Parathyroid adenoma (tissue), 2 donors: Measurements from ENCODE around the gene RND3.

Experiments used
- H2AFZ ChIP-seq: fragments of 300-600 bp; sonication (generic); one replicate; pipeline ENCODE4 v1.7.0; 2017; ENCODE audit warnings: antibody characterized with exemption, mild to moderate bottlenecking
- H3K27ac ChIP-seq: fragments of 300-600 bp; sonication (generic); one replicate; pipeline ENCODE4 v1.7.0; 2017
- H3K27me3 ChIP-seq: fragments of 300-600 bp; sonication (generic); one replicate; pipeline ENCODE4 v1.7.0; 2017; ENCODE audit warnings: low read length; ENCODE audit not compliant: control insufficient read depth, insufficient read depth
- H3K36me3 ChIP-seq: fragments of 300-600 bp; sonication (generic); one replicate; pipeline ENCODE4 v1.7.0; 2017; ENCODE audit warnings: low read length; ENCODE audit not compliant: control insufficient read depth, insufficient read depth
- H3K4me1 ChIP-seq: fragments of 300-600 bp; sonication (generic); one replicate; pipeline ENCODE4 v1.7.0; 2017; ENCODE audit warnings: control low read depth
- H3K4me2 ChIP-seq: fragments of 300-600 bp; sonication (generic); one replicate; pipeline ENCODE4 v1.7.0; 2017; ENCODE audit warnings: low read length
- H3K4me3 ChIP-seq: fragments of 300-600 bp; sonication (generic); one replicate; pipeline ENCODE4 v1.7.0; 2017; ENCODE audit warnings: low read depth, low read length
- H3K79me2 ChIP-seq: fragments of 300-600 bp; sonication (generic); one replicate; pipeline ENCODE4 v1.7.0; 2017; ENCODE audit warnings: control low read depth
- H3K9ac ChIP-seq: fragments of 300-600 bp; sonication (generic); one replicate; pipeline ENCODE4 v1.7.0; 2017; ENCODE audit warnings: mild to moderate bottlenecking
- H3K9me3 ChIP-seq: fragments of 300-600 bp; sonication (generic); one replicate; pipeline ENCODE4 v1.7.0; 2017; ENCODE audit warnings: low read length; ENCODE audit not compliant: control insufficient read depth
- CTCF ChIP-seq: fragments of 300-600 bp; sonication (generic); IDR thresholded peaks from one replicate; pipeline ENCODE4 v1.7.0; 2017; ENCODE audit warnings: antibody characterized with exemption, mild to moderate bottlenecking
- donor health status: primary hyperparathyroidism.

RND3 gene

GRCh38 chr2:150484461-150485021 is 2.9 kb downstream of the RND3 start:
- H3K79me2 ChIP-seq, result no peaks in the 10 kb centered on the region
- H3K4me3 ChIP-seq, result peak overlapping the region; percentile 70
- H3K36me3 ChIP-seq, result no peaks in the 10 kb centered on the region
- H3K4me1 ChIP-seq, result no peaks in the 10 kb centered on the region
- no peaks in the 10 kb centered on the region for H3K9me3 ChIP-seq
- H3K9ac ChIP-seq, result no peak overlapping the region
- no peak for TF ChIP-seq CTCF
- peak overlapping the region; percentile 87 for H2AFZ ChIP-seq
- H3K27me3 ChIP-seq, result no peaks in the 10 kb centered on the region
- no peak overlapping the region for H3K27ac ChIP-seq
- no peak overlapping the region for H3K4me2 ChIP-seq

DNA sequence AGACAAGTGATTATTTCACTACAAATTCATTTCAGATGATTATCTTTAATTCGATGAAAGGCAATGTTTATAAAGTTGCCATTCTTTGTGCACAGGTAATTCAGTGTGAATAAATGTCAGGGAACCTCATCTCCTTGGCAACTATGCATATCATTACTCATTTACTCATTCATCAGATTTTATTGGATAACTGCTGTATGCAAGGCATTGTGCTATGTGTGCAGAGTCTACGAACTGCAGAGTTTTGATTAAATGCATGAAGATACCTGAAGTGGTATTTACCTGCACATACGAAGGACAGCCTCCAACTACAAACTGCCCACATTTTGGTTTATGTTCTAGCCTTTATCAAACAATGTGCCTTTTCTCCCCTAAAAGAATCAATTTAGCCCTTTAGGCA is 3.5 kb downstream of the RND3 start:
- H3K27me3 ChIP-seq, result no peaks in the 10 kb centered on the region
- H3K4me2 ChIP-seq, result no peak overlapping the region
- H3K4me1 ChIP-seq, result no peaks in the 10 kb centered on the region
- H3K9ac ChIP-seq, result no peak overlapping the region
- H3K79me2 ChIP-seq, result no peaks in the 10 kb centered on the region
- no peak overlapping the region for H3K4me3 ChIP-seq
- H3K9me3 ChIP-seq, result no peaks in the 10 kb centered on the region
- H3K27ac ChIP-seq, result no peak overlapping the region
- no peaks in the 10 kb centered on the region for H3K36me3 ChIP-seq
- H2AFZ ChIP-seq, result no peak overlapping the region
- TF ChIP-seq CTCF, result no peak

DNA sequence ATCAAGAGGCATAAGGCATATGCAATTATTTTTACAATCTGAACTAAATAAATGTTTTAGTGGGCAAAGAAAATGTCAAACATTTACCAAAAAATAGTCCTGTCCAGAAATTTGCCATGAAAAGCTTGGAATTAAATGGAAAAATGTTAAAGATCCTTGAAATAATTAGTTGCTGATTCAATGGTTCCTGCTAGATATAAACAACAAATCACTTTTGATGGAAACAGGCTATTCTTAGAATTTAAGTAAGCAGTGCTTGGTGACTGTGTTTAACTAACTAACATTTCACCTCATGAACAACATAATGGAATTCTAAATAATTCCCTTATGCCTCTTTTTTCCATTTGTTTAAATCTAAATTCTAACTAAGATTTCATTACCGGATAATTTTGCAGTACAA is 3.9 kb downstream of the RND3 start:
- Histone ChIP-seq H3K9me3 (no peaks in the 10 kb centered on the region), H3K36me3 (no peaks in the 10 kb centered on the region), H3K27me3 (no peaks in the 10 kb centered on the region), H3K4me2 (no peak overlapping the region), H3K79me2 (no peaks in the 10 kb centered on the region), H3K4me3 (no peak overlapping the region), H3K9ac (no peak overlapping the region), H3K27ac (no peak overlapping the region), H3K4me1 (no peaks in the 10 kb centered on the region), H2AFZ (no peak overlapping the region)
- TF ChIP-seq CTCF, result no peak

- H3K4me1 ChIP-seq, result no peaks in the 10 kb centered on the region
- H3K4me3 ChIP-seq, result no peak overlapping the region
These were observed 4.6 kb downstream of the RND3 start for GRCh38 chr2:150482667-150483400.

More at GRCh38 chr2:150482667-150483400, 4.6 kb downstream of the RND3 start:
- H3K36me3 ChIP-seq, result no peaks in the 10 kb centered on the region
- no peaks in the 10 kb centered on the region for H3K79me2 ChIP-seq
- no peak for TF ChIP-seq CTCF
- no peak overlapping the region for H2AFZ ChIP-seq
- no peak overlapping the region for H3K9ac ChIP-seq
- no peaks in the 10 kb centered on the region for H3K27me3 ChIP-seq
- H3K9me3 ChIP-seq, result no peaks in the 10 kb centered on the region
- no peak overlapping the region for H3K4me2 ChIP-seq
- H3K27ac ChIP-seq, result no peak overlapping the region
